SK-N-SH treated with all-trans-retinoic acid at 6 μM for 48 hours (cell line): Measurements from ENCODE around the gene NPAT.

ENCODE experiments used
- ATAC-seq: fragments of 200-7000 bp; cut with Tn5 transposase; 3 replicates; pipeline ENCODE4 v1.9.1; 2020; ENCODE audit warnings: mild to moderate bottlenecking, moderate library complexity
- ARNTL ChIP-seq: fragments of 450-650 bp; formaldehyde crosslinking; IDR thresholded peaks from 2 replicates; pipeline ENCODE4 v1.5.0; 2020; ENCODE audit warnings: low read depth, mild to moderate bottlenecking, moderate library complexity, borderline replicate concordance
- BACH2 ChIP-seq: fragments of 250-450 bp; sonication (Bioruptor Pico); IDR thresholded peaks from 2 replicates; pipeline ENCODE4 v1.9.0; 2021; ENCODE audit warnings: mild to moderate bottlenecking, borderline replicate concordance
- CREB5 ChIP-seq: fragments of 250-450 bp; sonication (Bioruptor Pico); IDR thresholded peaks from 2 replicates; pipeline ENCODE4 v1.5.1; 2020; ENCODE audit warnings: low read depth, mild to moderate bottlenecking, moderate library complexity
- CSDC2 ChIP-seq: fragments of 250-450 bp; sonication (Bioruptor Pico); IDR thresholded peaks from 2 replicates; pipeline ENCODE4 v1.5.0; 2020; ENCODE audit warnings: mild to moderate bottlenecking, moderate library complexity
- CSRNP3 ChIP-seq: fragments of 250-450 bp; sonication (Bioruptor Pico); IDR thresholded peaks from 2 replicates; pipeline ENCODE4 v1.5.1; 2021; ENCODE audit warnings: mild to moderate bottlenecking, moderate library complexity
- GLIS3 ChIP-seq: fragments of 250-450 bp; sonication (Bioruptor Pico); IDR thresholded peaks from 2 replicates; pipeline ENCODE4 v1.5.0; 2020; ENCODE audit warnings: mild to moderate bottlenecking, moderate library complexity
- ISL1 ChIP-seq: fragments of 250-450 bp; sonication (Bioruptor Pico); IDR thresholded peaks from 2 replicates; pipeline ENCODE4 v2.1.2; 2022; ENCODE audit warnings: mild to moderate bottlenecking, moderate library complexity
- OSR1 ChIP-seq: fragments of 250-450 bp; sonication (Bioruptor Pico); IDR thresholded peaks from 2 replicates; pipeline ENCODE4 v1.8.0; 2022; ENCODE audit warnings: moderate library complexity, mild to moderate bottlenecking, inconsistent platforms
- PATZ1 ChIP-seq: fragments of 250-450 bp; sonication (Bioruptor Pico); IDR thresholded peaks from 2 replicates; pipeline ENCODE4 v1.8.0; 2020; ENCODE audit warnings: mild to moderate bottlenecking, moderate library complexity, borderline replicate concordance
- POU6F1 ChIP-seq: fragments of 250-450 bp; sonication (Bioruptor Pico); IDR thresholded peaks from 2 replicates; pipeline ENCODE4 v1.8.0; 2021; ENCODE audit warnings: low read depth, mild to moderate bottlenecking, moderate library complexity, borderline replicate concordance
- PPARA ChIP-seq: fragments of 250-450 bp; sonication (Bioruptor Pico); IDR thresholded peaks from 2 replicates; pipeline ENCODE4 v1.5.0; 2020; ENCODE audit warnings: mild to moderate bottlenecking, borderline replicate concordance
- SNAI2 ChIP-seq: fragments of 250-450 bp; sonication (Bioruptor Pico); IDR thresholded peaks from 2 replicates; pipeline ENCODE4 v1.5.0; 2020; ENCODE audit warnings: mild to moderate bottlenecking, moderate library complexity
- TCF4 ChIP-seq: fragments of 250-450 bp; sonication (Bioruptor Pico); IDR thresholded peaks from 2 replicates; pipeline ENCODE4 v1.8.0; 2021; ENCODE audit warnings: mild to moderate bottlenecking, moderate library complexity, borderline replicate concordance
- TOX ChIP-seq: fragments of 250-450 bp; sonication (Bioruptor Pico); IDR thresholded peaks from 2 replicates; pipeline ENCODE4 v1.8.0; 2021; ENCODE audit warnings: mild to moderate bottlenecking, moderate library complexity, borderline replicate concordance
- TSHZ2 ChIP-seq: fragments of 250-450 bp; sonication (Bioruptor Pico); IDR thresholded peaks from 2 replicates; pipeline ENCODE4 v1.5.0; 2020; ENCODE audit warnings: mild to moderate bottlenecking, moderate library complexity
- ZC3H10 ChIP-seq: fragments of 250-450 bp; sonication (Bioruptor Pico); IDR thresholded peaks from 2 replicates; pipeline ENCODE4 v1.5.1; 2021; ENCODE audit warnings: mild to moderate bottlenecking, moderate library complexity
- ZFP3 ChIP-seq: fragments of 250-450 bp; sonication (Bioruptor Pico); IDR thresholded peaks from 2 replicates; pipeline ENCODE4 v1.5.0; 2020; ENCODE audit warnings: mild to moderate bottlenecking, moderate library complexity
- ZFP30 ChIP-seq: fragments of 450-650 bp; formaldehyde crosslinking; IDR thresholded peaks from 2 replicates; pipeline ENCODE4 v1.5.0; 2022; ENCODE audit warnings: mild to moderate bottlenecking, moderate library complexity
- ZNF565 ChIP-seq: fragments of 450-650 bp; formaldehyde crosslinking; conservative IDR thresholded peaks from 2 replicates; pipeline ENCODE4 v1.5.0; 2020; ENCODE audit warnings: low read depth, mild to moderate bottlenecking, moderate library complexity
- ZNF70 ChIP-seq: fragments of 450-650 bp; formaldehyde crosslinking; IDR thresholded peaks from 2 replicates; pipeline ENCODE4 v1.5.0; 2020; ENCODE audit warnings: mild to moderate bottlenecking, moderate library complexity
- ZNF8 ChIP-seq: fragments of 450-650 bp; formaldehyde crosslinking; IDR thresholded peaks from 2 replicates; pipeline ENCODE4 v1.5.0; 2020; ENCODE audit warnings: mild to moderate bottlenecking, moderate library complexity

NPAT gene

GRCh38 chr11:108206969-108207682 lies 15.3 kb downstream of the NPAT start:
- TF ChIP-seq GLIS3, result no peak
- TF ChIP-seq OSR1 (CRISPR knock-in tag), result no peak
- TF ChIP-seq ZNF70 (CRISPR knock-in tag), result no peak
- no peak for TF ChIP-seq CREB5
- no peak for TF ChIP-seq ZC3H10
- TF ChIP-seq ZFP30 (CRISPR knock-in tag), result no peak
- no peak for TF ChIP-seq CSDC2
- no peak for TF ChIP-seq TCF4
- TF ChIP-seq TOX, result no peak
- TF ChIP-seq SNAI2 (CRISPR knock-in tag), result no peak
- TF ChIP-seq ZFP3 (CRISPR knock-in tag), result no peak
- TF ChIP-seq PATZ1, result no peak
- no peak for TF ChIP-seq ZNF8
- no peak for ATAC-seq

GRCh38 chr11:108206171-108206570 lies 16.3 kb downstream of the NPAT start:
- no peak for ATAC-seq

More at GRCh38 chr11:108206171-108206570, 16.3 kb downstream of the NPAT start:
- TF ChIP-seq TCF4 (no peak), ISL1 (CRISPR knock-in tag) (no peak), TSHZ2 (CRISPR knock-in tag) (no peak), POU6F1 (CRISPR knock-in tag) (no peak), CREB5 (no peak), PPARA (no peak), CSRNP3 (no peak), ARNTL (CRISPR knock-in tag) (no peak), CSDC2 (no peak), ZNF565 (CRISPR knock-in tag) (no peak), BACH2 (no peak), ZFP3 (CRISPR knock-in tag) (no peak), TOX (no peak), GLIS3 (no peak), ZNF70 (CRISPR knock-in tag) (no peak), OSR1 (CRISPR knock-in tag) (no peak)
- TF ChIP-seq, all 23 proteins: peak for 0
